Measurements from ENCODE around the gene TXNDC12. TPM values are rescaled to one million over a fixed set of nuclear protein-coding genes. Genes with fewer than 3 reads are reported as not detected.
"Not testable (repeated sequence)": the region's sequence is repeated elsewhere in the genome, so short reads cannot be mapped to it uniquely, and the experiment has no call there.

The TXNDC12 gene
- polyA plus RNA-seq (ENCODE audit: insufficient read length in 4 of 4): 10 to 100 TPM; 56.4 to 75.4 (median 70.1) TPM

GRCh38 chr1:52055066-52055865, at the start of gene TXNDC12:
TSS of gene TXNDC12 (minus strand) at chr1:52055191. CDS start at chr1:52055096, 95 bp downstream.
- DNase-seq (ENCODE audit: low read depth in 4 of 4, low spot score in 3 of 4): peak; percentile 80 to 82 (median 82)

- DNase-seq (ENCODE audit: low read depth in 4 of 4, low spot score in 3 of 4): no peak
Observed at GRCh38 chr1:52102336-52103013, 47.5 kb upstream of the TXNDC12 start.

- DNase-seq (ENCODE audit: low read depth in 4 of 4, low spot score in 3 of 4): no peak
Observed at GRCh38 chr1:52098139-52098871, 43.3 kb upstream of the TXNDC12 start.

- no peak for DNase-seq (ENCODE audit: low read depth in 4 of 4, low spot score in 3 of 4)
Observed at GRCh38 chr1:52096216-52096615, 41.2 kb upstream of the TXNDC12 start.

GRCh38 chr1:52094300-52094699, 39.3 kb upstream of the TXNDC12 start:
- not testable (repeated sequence) for DNase-seq (ENCODE audit: low read depth in 4 of 4, low spot score in 3 of 4)

GRCh38 chr1:52087892-52088291, 32.9 kb upstream of the TXNDC12 start:
- DNase-seq (ENCODE audit: low read depth in 4 of 4, low spot score in 3 of 4): not testable (repeated sequence)

GRCh38 chr1:52080014-52080415, 25.0 kb upstream of the TXNDC12 start:
- DNase-seq (ENCODE audit: low read depth in 4 of 4, low spot score in 3 of 4): no peak

GRCh38 chr1:52077277-52077676, 22.3 kb upstream of the TXNDC12 start:
- DNase-seq (ENCODE audit: low read depth in 4 of 4, low spot score in 3 of 4): not testable (repeated sequence)

GRCh38 chr1:52072291-52072690, 17.3 kb upstream of the TXNDC12 start:
- DNase-seq (ENCODE audit: low read depth in 4 of 4, low spot score in 3 of 4): no peak

- DNase-seq (ENCODE audit: low read depth in 4 of 4, low spot score in 3 of 4): no peak
Observed at GRCh38 chr1:52070704-52071103, 15.7 kb upstream of the TXNDC12 start.

GRCh38 chr1:52063192-52063591, 8.2 kb upstream of the TXNDC12 start:
- DNase-seq (ENCODE audit: low read depth in 4 of 4, low spot score in 3 of 4): no peak

GRCh38 chr1:52060822-52061221, 5.8 kb upstream of the TXNDC12 start:
- DNase-seq (ENCODE audit: low read depth in 4 of 4, low spot score in 3 of 4): no peak

GRCh38 chr1:52059888-52060287, 4.9 kb upstream of the TXNDC12 start:
- DNase-seq (ENCODE audit: low read depth in 4 of 4, low spot score in 3 of 4): no peak

- no peak for DNase-seq (ENCODE audit: low read depth in 4 of 4, low spot score in 3 of 4)
Observed at GRCh38 chr1:52059321-52059720, 4.3 kb upstream of the TXNDC12 start.

- no peak for DNase-seq (ENCODE audit: low read depth in 4 of 4, low spot score in 3 of 4)
Observed at GRCh38 chr1:52057876-52058415, 3.0 kb upstream of the TXNDC12 start.

- no peak for DNase-seq (ENCODE audit: low read depth in 4 of 4, low spot score in 3 of 4)
Observed at GRCh38 chr1:52057255-52057654, 2.3 kb upstream of the TXNDC12 start.

GRCh38 chr1:52056937-52057231, 1.9 kb upstream of the TXNDC12 start:
- no peak for DNase-seq (ENCODE audit: low read depth in 4 of 4, low spot score in 3 of 4)

- DNase-seq (ENCODE audit: low read depth in 4 of 4, low spot score in 3 of 4): peak; percentile 71 to 85 (median 80)
Observed at GRCh38 chr1:52056163-52056936, 1.4 kb upstream of the TXNDC12 start, which contains the start of gene BTF3L4. TSS of gene BTF3L4 (plus strand) at chr1:52056295. CDS start at chr1:52059848, 3,553 bp downstream.

- no peak for DNase-seq (ENCODE audit: low read depth in 4 of 4, low spot score in 3 of 4)
Observed at GRCh38 chr1:52055866-52056162, 823 bp upstream of the TXNDC12 start.

GRCh38 chr1:52054496-52055065, 410 bp downstream of the TXNDC12 start:
- DNase-seq (ENCODE audit: low read depth in 4 of 4, low spot score in 3 of 4): no peak
